GM12875 (cell line): ENCODE data around the gene RASAL2.

Source experiments
- H3K4me3 ChIP-seq: one replicate; pipeline ENCODE4 v1.5.1; 2011; ENCODE audit warnings: low read depth, low read length, control low read depth
- TF ChIP-seq, protein P1 (sequence below): IDR thresholded peaks from 2 replicates; pipeline ENCODE4 v1.5.1; 2011; ENCODE audit warnings: low read depth, mild to moderate bottlenecking, control low read depth, inconsistent platforms, low read length, moderate library complexity, borderline replicate concordance; ENCODE audit not compliant: insufficient read depth

Gene RASAL2

DNA sequence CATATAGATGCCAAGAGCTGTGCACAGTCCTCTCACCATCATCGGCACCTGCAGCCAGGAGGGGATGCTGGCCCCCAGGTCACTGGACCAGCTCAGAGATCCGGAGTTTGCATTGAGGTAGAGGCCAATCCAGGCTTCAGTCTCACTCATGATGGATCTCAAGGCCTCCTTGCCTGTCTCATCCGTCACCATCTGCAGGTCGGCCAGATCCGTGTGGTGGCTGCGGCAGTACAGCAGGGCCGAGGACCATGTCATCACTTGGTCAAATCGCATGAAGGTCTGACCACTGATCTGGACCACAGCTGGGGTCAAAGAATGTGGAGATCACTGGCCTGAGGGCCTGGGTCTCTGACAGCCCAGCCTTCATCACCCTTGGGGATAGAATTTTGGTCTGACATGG lies 396.2 kb downstream of the RASAL2 start:
- TF ChIP-seq, protein P1, sequence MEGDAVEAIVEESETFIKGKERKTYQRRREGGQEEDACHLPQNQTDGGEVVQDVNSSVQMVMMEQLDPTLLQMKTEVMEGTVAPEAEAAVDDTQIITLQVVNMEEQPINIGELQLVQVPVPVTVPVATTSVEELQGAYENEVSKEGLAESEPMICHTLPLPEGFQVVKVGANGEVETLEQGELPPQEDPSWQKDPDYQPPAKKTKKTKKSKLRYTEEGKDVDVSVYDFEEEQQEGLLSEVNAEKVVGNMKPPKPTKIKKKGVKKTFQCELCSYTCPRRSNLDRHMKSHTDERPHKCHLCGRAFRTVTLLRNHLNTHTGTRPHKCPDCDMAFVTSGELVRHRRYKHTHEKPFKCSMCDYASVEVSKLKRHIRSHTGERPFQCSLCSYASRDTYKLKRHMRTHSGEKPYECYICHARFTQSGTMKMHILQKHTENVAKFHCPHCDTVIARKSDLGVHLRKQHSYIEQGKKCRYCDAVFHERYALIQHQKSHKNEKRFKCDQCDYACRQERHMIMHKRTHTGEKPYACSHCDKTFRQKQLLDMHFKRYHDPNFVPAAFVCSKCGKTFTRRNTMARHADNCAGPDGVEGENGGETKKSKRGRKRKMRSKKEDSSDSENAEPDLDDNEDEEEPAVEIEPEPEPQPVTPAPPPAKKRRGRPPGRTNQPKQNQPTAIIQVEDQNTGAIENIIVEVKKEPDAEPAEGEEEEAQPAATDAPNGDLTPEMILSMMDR: no peak
- no peak overlapping the region for H3K4me3 ChIP-seq

DNA sequence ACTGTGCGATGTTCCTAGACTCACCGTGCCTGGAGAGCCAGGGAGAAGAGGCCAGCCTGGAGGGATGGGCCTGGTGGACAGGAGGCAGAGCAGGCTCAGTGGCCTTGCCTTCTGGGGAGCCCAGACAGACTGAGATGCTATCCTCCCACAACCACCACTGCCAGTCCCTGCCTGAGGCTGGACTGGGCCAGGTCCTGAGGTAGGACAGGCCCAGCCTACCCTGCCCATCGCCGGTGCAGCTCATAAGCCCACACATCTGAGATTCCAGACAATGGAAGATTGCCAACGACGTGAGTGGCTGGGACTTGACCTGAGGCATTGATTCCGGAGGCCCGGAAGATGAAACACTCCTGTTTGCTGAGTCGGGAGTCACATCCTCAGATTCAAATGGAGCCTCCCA lies 397.1 kb downstream of the RASAL2 start:
- no peak overlapping the region for H3K4me3 ChIP-seq
- TF ChIP-seq, protein P1: no peak

DNA sequence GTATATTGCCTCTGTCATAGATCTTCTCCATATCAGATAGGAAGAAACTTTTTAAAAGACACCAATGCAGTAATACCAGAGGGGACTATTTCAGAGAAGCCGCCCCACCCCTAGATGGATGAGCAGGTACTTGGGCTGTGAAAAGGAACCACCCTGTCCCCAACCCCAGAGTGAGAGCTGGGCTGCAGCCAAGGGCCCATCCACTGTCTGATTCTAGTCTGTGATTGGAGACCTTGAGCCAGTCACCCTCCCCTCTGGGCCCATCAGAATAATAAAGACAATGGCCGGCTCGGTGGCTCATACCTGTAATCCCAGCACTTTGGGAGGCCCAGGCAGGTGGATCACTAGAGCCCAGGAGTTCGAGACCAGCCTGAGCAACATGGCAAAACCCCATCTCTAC lies 397.8 kb downstream of the RASAL2 start:
- H3K4me3 ChIP-seq: no peak overlapping the region
- TF ChIP-seq, protein P1: no peak

DNA sequence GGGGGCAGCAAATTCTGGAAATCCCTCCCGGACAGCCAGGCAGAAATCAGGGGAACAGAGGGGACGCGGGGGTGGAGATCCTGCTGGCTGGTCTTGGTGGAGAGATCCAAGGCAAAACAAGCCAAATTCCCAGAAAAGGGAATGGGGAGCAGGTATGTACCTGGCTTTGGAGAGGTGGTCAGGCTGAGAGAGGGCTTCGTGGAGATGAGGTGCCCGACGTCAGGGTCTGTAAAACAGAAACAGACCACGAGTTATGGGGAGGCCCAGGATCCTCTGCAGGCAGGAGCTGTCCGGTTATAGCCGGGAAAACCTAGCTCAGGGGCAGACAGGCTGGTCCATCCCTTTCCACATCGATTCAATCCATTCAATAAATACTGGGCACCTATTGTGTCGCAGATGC lies 398.4 kb downstream of the RASAL2 start:
- H3K4me3 ChIP-seq: no peak overlapping the region
- TF ChIP-seq, protein P1: no peak

DNA sequence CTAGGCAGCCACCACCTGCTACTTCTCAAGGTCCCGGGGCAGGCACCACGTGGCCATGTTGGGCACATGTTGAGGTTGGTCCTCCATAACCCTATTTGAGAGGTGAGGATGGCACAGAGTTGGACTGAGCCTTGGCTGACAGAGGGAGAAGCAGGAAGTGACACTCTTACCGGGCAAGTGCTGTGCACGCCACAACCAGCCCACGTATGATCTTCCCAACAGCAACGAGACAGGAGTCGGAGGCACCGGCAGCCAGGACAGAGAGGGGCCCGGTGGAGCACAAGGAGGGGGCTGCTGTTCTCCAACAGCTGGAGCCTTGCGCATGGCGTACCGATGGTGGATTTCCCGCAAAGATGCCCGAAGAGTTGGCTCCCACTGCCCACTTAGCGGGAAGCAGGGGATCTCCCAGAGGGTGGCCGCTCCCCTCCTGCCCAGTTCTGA lies 399.4 kb downstream of the RASAL2 start:
- no peak overlapping the region for H3K4me3 ChIP-seq
- TF ChIP-seq, protein P1: no peak

DNA sequence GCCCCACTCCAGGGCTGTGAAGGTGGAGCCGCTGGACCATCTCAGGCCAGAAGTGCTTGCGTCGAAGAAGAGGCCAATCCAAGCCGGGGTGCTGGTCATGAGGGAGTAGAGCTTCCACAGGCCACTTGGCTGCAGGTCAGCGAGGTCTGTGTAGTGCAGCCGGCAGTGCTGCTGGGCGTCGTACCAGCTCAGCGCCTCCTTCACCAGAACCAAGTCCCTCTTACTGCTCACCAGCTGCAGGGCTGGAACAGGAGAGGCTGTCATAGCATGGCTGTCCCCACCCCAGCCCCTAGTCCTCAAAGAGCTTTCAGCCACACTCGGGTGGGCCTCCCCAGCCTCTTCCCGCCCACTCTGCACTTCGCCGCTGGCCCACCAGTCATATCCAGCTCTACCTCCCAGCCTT lies 400.7 kb downstream of the RASAL2 start:
- TF ChIP-seq, protein P1: no peak

DNA sequence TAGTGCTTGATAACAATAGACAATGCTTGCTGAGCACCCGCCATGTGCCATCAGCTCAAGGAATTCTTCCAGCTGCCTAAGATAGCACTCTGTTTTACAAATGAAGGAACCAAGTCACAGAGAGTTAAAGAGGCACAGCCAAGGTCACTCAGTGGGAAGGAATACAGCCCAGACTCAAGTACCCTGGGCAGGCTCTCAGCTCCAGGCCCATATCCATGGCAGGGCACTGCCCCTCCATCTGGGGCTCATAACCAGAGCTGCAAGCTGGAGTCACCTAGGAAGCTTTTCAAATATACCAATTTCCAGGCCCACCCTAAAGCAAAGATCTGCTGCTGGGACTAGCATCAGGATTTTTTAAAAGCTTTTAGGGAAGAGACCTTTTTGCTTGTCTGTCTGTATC lies 401.3 kb downstream of the RASAL2 start:
- no peak overlapping the region for H3K4me3 ChIP-seq
- TF ChIP-seq, protein P1: no peak

More for the DNA sequence above, 400.7 kb downstream of the RASAL2 start:
- no peak overlapping the region for H3K4me3 ChIP-seq
